Gastrocnemius medialis (tissue), 4 donors: Measurements from ENCODE around the gene PPP2R2C.

Experiments used
- CTCF ChIP-seq, 5 experiments: fragments of 450-650 bp in 3 of 5; fragments of 200-600 bp in 2 of 5; sonication (generic) in 2 of 5; IDR thresholded peaks in 4 of 5; conservative IDR thresholded peaks in 1 of 5; 1 replicate in 4 of 5; 2 replicates in 1 of 5; pipeline ENCODE4 v1.5.1; 2016 to 2019; ENCODE audit warnings: antibody characterized with exemption in 5 of 5, mild to moderate bottlenecking in 3 of 5, moderate library complexity in 3 of 5
- POLR2A ChIP-seq, 2 donors: fragments of 450-650 bp; IDR thresholded peaks; one replicate each; pipeline ENCODE4 v1.6.1; 2017; ENCODE audit warnings: antibody characterized with exemption in 2 of 2, mild to moderate bottlenecking in 2 of 2, moderate library complexity in 2 of 2

GRCh38 chr4:6278801-6279197 lies 193.6 kb downstream of the PPP2R2C start:
- TF ChIP-seq CTCF (IDR thresholded peaks at IDR 0.05 in 4 of 5, conservative IDR thresholded peaks at IDR 0.05 in 1 of 5), result no peak
- TF ChIP-seq POLR2A (IDR thresholded peaks at IDR 0.05), result no peak
